K562 (cell line): ENCODE data around the gene SMAD1. TPM values are rescaled to one million over a fixed set of nuclear protein-coding genes. Genes with fewer than 3 reads are reported as not detected.

Source experiments
- ATAC-seq: fragments of 200-7000 bp; cut with Tn5 transposase; 3 replicates; pipeline ENCODE4 v1.9.1; 2020; ENCODE audit warnings: moderate library complexity
- BruUV-seq: library from RNA; stranded (reverse); fragments of 400-500 nt; replicated peaks from 2 replicates; lab custom pipeline; 2021; lab: Mats Ljungman, UMichigan
- CTCF ChIA-PET: fragments of 300-600 bp; formaldehyde crosslinking; extraction: SDS; loops from one replicate; lab custom pipeline; 2021; ENCODE audit warnings: low intra/inter-chr PET ratio; lab: Yijun Ruan, JAX
- POLR2A ChIA-PET: fragments of 300-600, 350-650 bp; sonication (Branson Sonifier 250); formaldehyde crosslinking; extraction: SDS; loops from one replicate; lab custom pipeline; 2021; ENCODE audit warnings: antibody characterized with exemption, inconsistent platforms; lab: Yijun Ruan, JAX
- DNase-seq, 4 experiments: peaks; one replicate each; pipeline versions ENCODE4 v3.0.0 to v3.0.0-alpha.2; 2011 to 2018; ENCODE audit warnings: low spot score in 3 of 4, mixed read lengths in 3 of 4; ENCODE audit errors: extremely low read depth in 1 of 4
- FAIRE-seq: peaks from 2 replicates; lab custom pipeline; 2011; peaks lifted over from hg19 to GRCh38; lab: Jason Lieb, UNC
- H2AFZ ChIP-seq: 2 replicates; pipeline ENCODE4 v1.6.0; 2011; ENCODE audit warnings: low read depth, low read length, control low read depth, inconsistent platforms
- H3K27ac ChIP-seq: fragments of 200-600 bp; 3 replicates; pipeline ENCODE4 v1.8.0; 2011; ENCODE audit warnings: low read depth, mild to moderate bottlenecking, control low read depth, inconsistent platforms, low read length, moderate library complexity, mixed read lengths; ENCODE audit errors: extremely low read depth
- H3K27me3 ChIP-seq, 2 experiments: fragments of 300-600 bp in 1 of 2; 2 replicates in 1 of 2; 3 replicates in 1 of 2; pipeline versions ENCODE4 v1.6.0 to v1.8.0; 2011; ENCODE audit warnings: inconsistent platforms in 2 of 2, low read length in 2 of 2, mild to moderate bottlenecking in 1 of 2, mixed read lengths in 1 of 2, moderate library complexity in 1 of 2; ENCODE audit not compliant: control insufficient read depth in 2 of 2, insufficient read depth in 2 of 2
- H3K36me3 ChIP-seq: fragments of 300-600 bp; 3 replicates; pipeline ENCODE4 v1.8.0; 2011; ENCODE audit warnings: mild to moderate bottlenecking, low read length, inconsistent platforms; ENCODE audit not compliant: control insufficient read depth, insufficient read depth
- H3K4me1 ChIP-seq, 2 experiments: fragments of 200-600 bp in 1 of 2; replicated peaks in 1 of 2; 2 replicates in 1 of 2; 3 replicates in 1 of 2; pipeline versions ENCODE4 v1.5.1 to v1.8.0; 2011; ENCODE audit warnings: inconsistent platforms in 2 of 2, low read length in 2 of 2, mild to moderate bottlenecking in 1 of 2, mixed read lengths in 1 of 2, moderate library complexity in 1 of 2; ENCODE audit not compliant: control insufficient read depth in 2 of 2, insufficient read depth in 2 of 2
- H3K4me2 ChIP-seq: 2 replicates; pipeline ENCODE4 v1.6.1; 2011; ENCODE audit warnings: low read length, control low read depth, inconsistent platforms, mixed read lengths; ENCODE audit not compliant: insufficient read depth
- H3K4me3 ChIP-seq: fragments of 200-600 bp; sonication (generic), shearing (Covaris generic); 2 replicates; pipeline ENCODE4 v1.5.1; 2016; ENCODE audit warnings: control low read depth, inconsistent platforms
- H3K79me2 ChIP-seq: fragments of 200-600 bp; 3 replicates; pipeline ENCODE4 v1.8.0; 2011; ENCODE audit warnings: low read length, inconsistent platforms; ENCODE audit not compliant: control insufficient read depth, insufficient read depth
- H3K9ac ChIP-seq, 2 experiments: 2 replicates each; pipeline versions ENCODE4 v1.6.0 to v1.6.1; 2011; ENCODE audit warnings: low read depth in 2 of 2, low read length in 2 of 2, control low read depth in 1 of 2, inconsistent platforms in 1 of 2, mild to moderate bottlenecking in 1 of 2, mixed read lengths in 1 of 2; ENCODE audit not compliant: insufficient read depth in 1 of 2
- H3K9me1 ChIP-seq: one replicate; pipeline ENCODE4 v1.6.0; 2011; ENCODE audit warnings: inconsistent platforms, mild to moderate bottlenecking, low read length, moderate library complexity; ENCODE audit not compliant: control insufficient read depth, insufficient read depth
- H3K9me3 ChIP-seq: replicated peaks from 2 replicates; pipeline ENCODE4 v1.5.1; 2011; ENCODE audit warnings: low read depth, low read length, inconsistent platforms; ENCODE audit not compliant: control insufficient read depth, insufficient read depth
- H4K20me1 ChIP-seq: replicated peaks from 2 replicates; pipeline ENCODE4 v1.6.1; 2011; ENCODE audit warnings: low read length, inconsistent platforms, mixed read lengths; ENCODE audit not compliant: control insufficient read depth, insufficient read depth
- BACH1 ChIP-seq: fragments of 200-800 bp; sonication (Bioruptor generic); IDR thresholded peaks from 2 replicates; pipeline ENCODE4 v1.6.1; 2016; ENCODE audit warnings: missing genetic modification characterization, missing compliant biosample characterization
- BRD4 ChIP-seq: fragments of 200-600 bp; sonication (generic); IDR thresholded peaks from 2 replicates; pipeline ENCODE4 v1.6.1; 2017; ENCODE audit warnings: inconsistent platforms
- ETV5 ChIP-seq: sonication (generic); formaldehyde crosslinking; IDR thresholded peaks from 2 replicates; pipeline ENCODE4 v1.4.0; 2020; ENCODE audit warnings: low read depth, mild to moderate bottlenecking, missing genetic modification reagents
- HOXB6 ChIP-seq: fragments of 250-450 bp; sonication (Bioruptor Pico); IDR thresholded peaks from 2 replicates; pipeline ENCODE4 v1.5.1; 2022; ENCODE audit warnings: mild to moderate bottlenecking, borderline replicate concordance
- ILF3 ChIP-seq: fragments of 450-650 bp; IDR thresholded peaks from 2 replicates; pipeline ENCODE4 v1.6.1; 2018; ENCODE audit warnings: antibody characterized with exemption, mild to moderate bottlenecking, moderate library complexity, borderline replicate concordance
- MECOM ChIP-seq: fragments of 250-450 bp; sonication (Bioruptor Pico); IDR thresholded peaks from 2 replicates; pipeline ENCODE4 v1.8.0; 2022; ENCODE audit warnings: inconsistent platforms
- PHB2 ChIP-seq: fragments of 450-650 bp; IDR thresholded peaks from 2 replicates; pipeline ENCODE4 v1.6.1; 2017; ENCODE audit warnings: low read depth
- TEAD2 ChIP-seq: fragments of 450-650 bp; IDR thresholded peaks from 2 replicates; pipeline ENCODE4 v1.6.1; 2016; ENCODE audit warnings: missing genetic modification characterization, control low read depth, missing compliant biosample characterization
- U2AF2 ChIP-seq: fragments of 200-400 bp; formaldehyde crosslinking; optimal IDR thresholded peaks from 2 replicates; pipeline ENCODE3; 2017; ENCODE audit warnings: low read depth, mild to moderate bottlenecking, low read length
- ZBTB1 ChIP-seq: sonication (generic); formaldehyde crosslinking; IDR thresholded peaks from 2 replicates; pipeline ENCODE4 v1.8.1; 2023; ENCODE audit warnings: missing genetic modification reagents, low read depth, mild to moderate bottlenecking, borderline replicate concordance
- ZKSCAN3 ChIP-seq: fragments of 250-450 bp; sonication (Bioruptor Pico); IDR thresholded peaks from 2 replicates; pipeline ENCODE4 v1.4.0; 2020
- ZNF140 ChIP-seq: fragments of 250-450 bp; sonication (Bioruptor Pico); IDR thresholded peaks from 2 replicates; pipeline ENCODE4 v1.8.0; 2021; ENCODE audit warnings: moderate library complexity, mild to moderate bottlenecking, inconsistent platforms
- ZNF445 ChIP-seq: fragments of 250-450 bp; sonication (Bioruptor Pico); IDR thresholded peaks from 2 replicates; pipeline ENCODE4 v1.4.0; 2020; ENCODE audit warnings: low read depth, mild to moderate bottlenecking, moderate library complexity
- WGBS: fragments of 100-300 bp; shearing (Covaris generic); methylation state at CpG from one replicate; pipeline ENCODE4 v1.1.6; 2016; ENCODE audit warnings: low coverage, mixed read lengths; ENCODE audit not compliant: insufficient coverage; ENCODE audit errors: missing lambda C conversion rate; 5-methylcytosine and 5-hydroxymethylcytosine counted together
- in situ Hi-C: fragments of 300-500 bp; cut with MboI; formaldehyde crosslinking; loops from 4 replicates; pipeline ENCODE4 v1.15.0; 2018; ENCODE audit warnings: inconsistent platforms, mixed read lengths
- intact Hi-C: fragments of 100-400 bp; cut with micrococcal nuclease; formaldehyde crosslinking; loops from 2 replicates; pipeline ENCODE4 v1.14.2; 2022
- polyA plus RNA-seq, 8 experiments: library from polyadenylated mRNA; depleted of rRNA in 4 of 8; stranded (reverse) in 5 of 8; unstranded in 3 of 8; fragments of >200 nt; fragmentation: Nextera tagmentation in 2 of 8; fragmentation: Illumina TruSeq in 1 of 8; extraction: Ambion mirVana in 2 of 8; extraction: Trizol in 1 of 8; gene quantifications; 2 replicates each; pipeline versions ENCODE4 v1.2.1 to v1.2.3, GENCODE V29; 2011 to 2014; ENCODE audit warnings: inconsistent platforms in 1 of 8, missing spikeins in 1 of 8
- total RNA-seq, 7 experiments: library from RNA; depleted of rRNA in 6 of 7; stranded (reverse); fragments of >200 nt in 6 of 7; fragmentation: Illumina TruSeq in 2 of 7; extraction: Trizol in 2 of 7; gene quantifications; 2 replicates each; pipeline versions ENCODE4 v1.2.1 to v1.2.3, GENCODE V29; 2011 to 2021; ENCODE audit warnings: low replicate concordance in 1 of 7
- TF ChIP-seq, protein P1 (sequence below), 2 experiments: fragments of 450-650 bp in 1 of 2; sonication (generic) in 1 of 2; formaldehyde crosslinking in 1 of 2; IDR thresholded peaks in 1 of 2; conservative IDR thresholded peaks in 1 of 2; 2 replicates each; pipeline versions ENCODE4 v1.6.1 to v1.8.1; 2016 to 2023; ENCODE audit warnings: mild to moderate bottlenecking in 2 of 2, moderate library complexity in 2 of 2, inconsistent platforms in 1 of 2, missing genetic modification reagents in 1 of 2
- TF ChIP-seq, protein P2 (sequence below): sonication (generic); formaldehyde crosslinking; IDR thresholded peaks from 2 replicates; pipeline ENCODE4 v1.5.0; 2020; ENCODE audit warnings: missing genetic modification reagents
- TF ChIP-seq, protein P3 (sequence below): fragments of 450-650 bp; formaldehyde crosslinking; conservative IDR thresholded peaks from 2 replicates; pipeline ENCODE4 v1.4.0; 2022; ENCODE audit warnings: mild to moderate bottlenecking, missing genetic modification characterization
- TF ChIP-seq, protein P4 (sequence below): fragments of 150-350 bp; conservative IDR thresholded peaks from 2 replicates; pipeline ENCODE4 v1.6.1; 2014; ENCODE audit warnings: low read length

The SMAD1 gene
- total and polyA plus RNA-seq, 9 of the 15 experiments (the other 6 are each of a cell fraction or from before 2014, with no cell fraction given): 0.05 to 0.54 (median 0.21) TPM; not detected in 3

DNA sequence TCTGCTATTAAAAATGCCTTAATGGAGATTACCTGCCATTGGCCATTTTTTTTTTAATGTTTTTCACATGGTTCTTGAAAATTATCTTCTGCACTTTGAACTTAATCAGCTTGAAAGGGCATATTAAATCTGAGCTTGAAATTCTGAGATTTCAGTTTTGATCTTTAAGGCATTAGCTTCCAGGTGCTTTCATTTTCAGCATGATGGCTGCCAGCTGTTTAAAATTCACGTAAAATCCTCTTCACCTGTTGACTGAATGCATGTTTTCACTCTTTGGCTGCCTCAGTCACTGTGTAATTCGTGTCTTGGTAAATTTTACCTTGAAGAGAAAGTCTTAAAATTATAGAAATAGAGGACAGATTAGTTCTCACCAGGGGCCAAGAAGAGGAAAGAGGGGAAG lies 39.6 kb downstream of the SMAD1 start:
- Histone ChIP-seq H2AFZ (no peak overlapping the region), H3K36me3 (no peaks in the 10 kb centered on the region), H3K4me3 (no peak overlapping the region), H3K9ac (no peak overlapping the region), H3K27me3 (no peaks in the 10 kb centered on the region), H3K4me2 (no peak overlapping the region), H3K27ac (no peak overlapping the region), H3K9me1 (no peaks in the 10 kb centered on the region), H3K79me2 (no peaks in the 10 kb centered on the region), H3K4me1 (no peaks in the 10 kb centered on the region)
- ChIA-PET CTCF (no interaction called here), POLR2A (no interaction called here)
- DNase-seq (no peak), FAIRE-seq (no peak)
- in situ Hi-C loops: no loop called here
- TF ChIP-seq PHB2 (no peak), ZBTB1 (CRISPR knock-in tag) (no peak), ILF3 (no peak), MECOM (CRISPR knock-in tag) (no peak), BRD4 (no peak), ZKSCAN3 (CRISPR knock-in tag) (no peak), ZNF445 (CRISPR knock-in tag) (no peak), HOXB6 (CRISPR knock-in tag) (no peak), TEAD2 (tag) (no peak), BACH1 (tag) (no peak), U2AF2 (no peak), ZNF140 (CRISPR knock-in tag) (no peak), ETV5 (no peak)
- TF ChIP-seq, protein P1, sequence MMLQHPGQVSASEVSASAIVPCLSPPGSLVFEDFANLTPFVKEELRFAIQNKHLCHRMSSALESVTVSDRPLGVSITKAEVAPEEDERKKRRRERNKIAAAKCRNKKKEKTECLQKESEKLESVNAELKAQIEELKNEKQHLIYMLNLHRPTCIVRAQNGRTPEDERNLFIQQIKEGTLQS (IDR thresholded peaks at IDR 0.05): no peak
- TF ChIP-seq, protein P1 (CRISPR knock-in tag; conservative IDR thresholded peaks at IDR 0.05): no peak
- TF ChIP-seq, protein P2, sequence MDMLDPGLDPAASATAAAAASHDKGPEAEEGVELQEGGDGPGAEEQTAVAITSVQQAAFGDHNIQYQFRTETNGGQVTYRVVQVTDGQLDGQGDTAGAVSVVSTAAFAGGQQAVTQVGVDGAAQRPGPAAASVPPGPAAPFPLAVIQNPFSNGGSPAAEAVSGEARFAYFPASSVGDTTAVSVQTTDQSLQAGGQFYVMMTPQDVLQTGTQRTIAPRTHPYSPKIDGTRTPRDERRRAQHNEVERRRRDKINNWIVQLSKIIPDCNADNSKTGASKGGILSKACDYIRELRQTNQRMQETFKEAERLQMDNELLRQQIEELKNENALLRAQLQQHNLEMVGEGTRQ: no peak
- TF ChIP-seq, protein P3, sequence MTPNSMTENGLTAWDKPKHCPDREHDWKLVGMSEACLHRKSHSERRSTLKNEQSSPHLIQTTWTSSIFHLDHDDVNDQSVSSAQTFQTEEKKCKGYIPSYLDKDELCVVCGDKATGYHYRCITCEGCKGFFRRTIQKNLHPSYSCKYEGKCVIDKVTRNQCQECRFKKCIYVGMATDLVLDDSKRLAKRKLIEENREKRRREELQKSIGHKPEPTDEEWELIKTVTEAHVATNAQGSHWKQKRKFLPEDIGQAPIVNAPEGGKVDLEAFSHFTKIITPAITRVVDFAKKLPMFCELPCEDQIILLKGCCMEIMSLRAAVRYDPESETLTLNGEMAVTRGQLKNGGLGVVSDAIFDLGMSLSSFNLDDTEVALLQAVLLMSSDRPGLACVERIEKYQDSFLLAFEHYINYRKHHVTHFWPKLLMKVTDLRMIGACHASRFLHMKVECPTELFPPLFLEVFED (CRISPR knock-in tag): no peak
- TF ChIP-seq, protein P4, sequence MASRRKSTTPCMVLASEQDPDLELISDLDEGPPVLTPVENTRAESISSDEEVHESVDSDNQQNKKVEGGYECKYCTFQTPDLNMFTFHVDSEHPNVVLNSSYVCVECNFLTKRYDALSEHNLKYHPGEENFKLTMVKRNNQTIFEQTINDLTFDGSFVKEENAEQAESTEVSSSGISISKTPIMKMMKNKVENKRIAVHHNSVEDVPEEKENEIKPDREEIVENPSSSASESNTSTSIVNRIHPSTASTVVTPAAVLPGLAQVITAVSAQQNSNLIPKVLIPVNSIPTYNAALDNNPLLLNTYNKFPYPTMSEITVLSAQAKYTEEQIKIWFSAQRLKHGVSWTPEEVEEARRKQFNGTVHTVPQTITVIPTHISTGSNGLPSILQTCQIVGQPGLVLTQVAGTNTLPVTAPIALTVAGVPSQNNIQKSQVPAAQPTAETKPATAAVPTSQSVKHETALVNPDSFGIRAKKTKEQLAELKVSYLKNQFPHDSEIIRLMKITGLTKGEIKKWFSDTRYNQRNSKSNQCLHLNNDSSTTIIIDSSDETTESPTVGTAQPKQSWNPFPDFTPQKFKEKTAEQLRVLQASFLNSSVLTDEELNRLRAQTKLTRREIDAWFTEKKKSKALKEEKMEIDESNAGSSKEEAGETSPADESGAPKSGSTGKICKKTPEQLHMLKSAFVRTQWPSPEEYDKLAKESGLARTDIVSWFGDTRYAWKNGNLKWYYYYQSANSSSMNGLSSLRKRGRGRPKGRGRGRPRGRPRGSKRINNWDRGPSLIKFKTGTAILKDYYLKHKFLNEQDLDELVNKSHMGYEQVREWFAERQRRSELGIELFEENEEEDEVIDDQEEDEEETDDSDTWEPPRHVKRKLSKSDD: no peak
- TF ChIP-seq, all 486 proteins: peak for 0
- intact Hi-C loops: no loop called here
- WGBS: 0% methylated on average over 2 of the region's 2 CpGs
- no peaks in the 10 kb centered on the region for H3K9me3 ChIP-seq
- no peaks in the 10 kb centered on the region for H4K20me1 ChIP-seq
- no peak for ATAC-seq
- BruUV-seq: no TSS peak
